ENCODE measurements around the gene UBE2D1. TPM values are rescaled to one million over a fixed set of nuclear protein-coding genes. Genes with fewer than 3 reads are reported as not detected.

Gene UBE2D1
- total and polyA plus RNA-seq, 9 of the 15 experiments (the other 6 are each of a cell fraction or from before 2014, with no cell fraction given), result 4.1 to 24.4 (median 12.3) TPM

DNA sequence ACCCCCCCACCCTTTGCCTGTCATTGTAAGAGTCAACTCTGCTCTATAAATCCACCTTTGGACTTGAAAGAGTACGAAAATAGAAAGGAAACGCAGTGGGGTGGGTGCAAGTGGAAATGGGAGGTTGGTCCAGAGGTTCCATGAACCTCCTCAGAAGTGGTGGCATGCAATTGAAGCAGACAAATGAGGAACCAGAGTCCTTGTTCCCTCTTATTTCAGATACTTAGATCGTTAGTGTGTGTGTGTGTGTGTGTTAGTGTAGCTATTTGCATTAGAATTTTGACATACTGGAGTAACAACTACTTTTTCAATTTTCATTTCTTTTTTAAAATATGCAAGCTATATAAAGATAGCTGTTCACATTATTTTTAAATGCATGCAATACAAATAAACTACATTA, 32.3 kb downstream of the UBE2D1 start (continued):
- TF ChIP-seq DACH1 (IDR thresholded peaks at IDR 0.05; ENCODE audit: partially characterized antibody), result no peak
- no peak for TF ChIP-seq THRAP3 (IDR thresholded peaks at IDR 0.05; ENCODE audit: borderline replicate concordance)
- no peak for TF ChIP-seq GTF2B (IDR thresholded peaks at IDR 0.05; ENCODE audit: extremely low read depth, insufficient read length)
- no peak for TF ChIP-seq BMI1 (IDR thresholded peaks at IDR 0.05; ENCODE audit: low read length)
- TF ChIP-seq, protein P1, sequence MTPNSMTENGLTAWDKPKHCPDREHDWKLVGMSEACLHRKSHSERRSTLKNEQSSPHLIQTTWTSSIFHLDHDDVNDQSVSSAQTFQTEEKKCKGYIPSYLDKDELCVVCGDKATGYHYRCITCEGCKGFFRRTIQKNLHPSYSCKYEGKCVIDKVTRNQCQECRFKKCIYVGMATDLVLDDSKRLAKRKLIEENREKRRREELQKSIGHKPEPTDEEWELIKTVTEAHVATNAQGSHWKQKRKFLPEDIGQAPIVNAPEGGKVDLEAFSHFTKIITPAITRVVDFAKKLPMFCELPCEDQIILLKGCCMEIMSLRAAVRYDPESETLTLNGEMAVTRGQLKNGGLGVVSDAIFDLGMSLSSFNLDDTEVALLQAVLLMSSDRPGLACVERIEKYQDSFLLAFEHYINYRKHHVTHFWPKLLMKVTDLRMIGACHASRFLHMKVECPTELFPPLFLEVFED (CRISPR knock-in tag; conservative IDR thresholded peaks at IDR 0.05), result no peak
- TF ChIP-seq ZC3H11A (IDR thresholded peaks at IDR 0.05; ENCODE audit: low read depth, low read length), result no peak
- TF ChIP-seq, protein P2, sequence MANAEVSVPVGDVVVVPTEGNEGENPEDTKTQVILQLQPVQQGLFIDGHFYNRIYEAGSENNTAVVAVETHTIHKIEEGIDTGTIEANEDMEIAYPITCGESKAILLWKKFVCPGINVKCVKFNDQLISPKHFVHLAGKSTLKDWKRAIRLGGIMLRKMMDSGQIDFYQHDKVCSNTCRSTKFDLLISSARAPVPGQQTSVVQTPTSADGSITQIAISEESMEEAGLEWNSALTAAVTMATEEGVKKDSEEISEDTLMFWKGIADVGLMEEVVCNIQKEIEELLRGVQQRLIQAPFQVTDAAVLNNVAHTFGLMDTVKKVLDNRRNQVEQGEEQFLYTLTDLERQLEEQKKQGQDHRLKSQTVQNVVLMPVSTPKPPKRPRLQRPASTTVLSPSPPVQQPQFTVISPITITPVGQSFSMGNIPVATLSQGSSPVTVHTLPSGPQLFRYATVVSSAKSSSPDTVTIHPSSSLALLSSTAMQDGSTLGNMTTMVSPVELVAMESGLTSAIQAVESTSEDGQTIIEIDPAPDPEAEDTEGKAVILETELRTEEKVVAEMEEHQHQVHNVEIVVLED (CRISPR knock-in tag; IDR thresholded peaks at IDR 0.05), result no peak

DNA sequence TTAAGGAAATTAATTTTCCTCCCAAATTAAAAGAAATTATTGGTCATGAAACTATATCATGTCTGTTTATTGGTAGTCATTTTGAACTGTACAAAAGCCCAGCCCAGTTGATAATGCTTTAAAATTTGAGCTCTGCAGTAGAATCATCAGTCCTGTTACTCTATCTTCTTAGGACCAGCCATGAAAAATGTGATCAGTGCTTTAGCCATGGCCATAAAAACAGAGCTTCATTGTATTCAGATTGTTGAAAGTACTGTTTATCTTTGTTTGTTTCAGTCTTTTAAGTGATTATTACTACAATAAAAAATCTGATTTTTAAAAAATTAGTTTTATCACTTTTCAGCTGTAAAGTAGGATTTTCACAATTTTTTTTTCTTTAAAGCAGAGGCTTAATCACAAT, 36.7 kb downstream of the UBE2D1 start:
- H3K9ac ChIP-seq (ENCODE audit: insufficient read depth in 1 of 2, low read depth in 2 of 2, low read length in 2 of 2), result no peak overlapping the region
- in situ Hi-C loops (cut with MboI), result no loop called here
- ChIA-PET CTCF (ENCODE audit: low intra/inter-chr PET ratio) (no interaction called here), POLR2A (interaction anchor here (0.7 kb wide), 1 partner anchor 15 kb away, joined by 4 read pairs; no protein-coding TSS in a partner anchor)
- TF ChIP-seq IRF1 (CRISPR knock-in tag; IDR thresholded peaks at IDR 0.05; ENCODE audit: borderline replicate concordance) (no peak), EP300 (IDR thresholded peaks at IDR 0.05; ENCODE audit: low read length) (no peak), SMAD3 (CRISPR knock-in tag; conservative IDR thresholded peaks at IDR 0.05) (no peak), YBX1 (IDR thresholded peaks at IDR 0.05) (no peak), POLR2G (IDR thresholded peaks at IDR 0.05; ENCODE audit: low read depth, low read length) (no peak), ZMIZ1 (IDR thresholded peaks at IDR 0.05; ENCODE audit: low read depth in 2 of 2, low read length in 2 of 2) (no peak), ZBTB17 (CRISPR knock-in tag; IDR thresholded peaks at IDR 0.05) (no peak)
- no peak overlapping the region for H3K4me2 ChIP-seq (ENCODE audit: insufficient read depth, low read length)
- no peak overlapping the region for H3K4me3 ChIP-seq
- no peaks in the 10 kb centered on the region for H4K20me1 ChIP-seq (replicated peaks; ENCODE audit: control insufficient read depth, insufficient read depth, low read length)
- no TSS peak for BruUV-seq (replicated peaks)
- no peak for ATAC-seq
- H3K4me1 ChIP-seq (replicated peaks in 1 of 2; ENCODE audit: control insufficient read depth in 2 of 2, insufficient read depth in 2 of 2, low read length in 2 of 2), result no peaks in the 10 kb centered on the region
- no peaks in the 10 kb centered on the region for H3K79me2 ChIP-seq (ENCODE audit: control insufficient read depth, insufficient read depth, low read length)
- no peaks in the 10 kb centered on the region for H3K9me3 ChIP-seq (replicated peaks; ENCODE audit: control insufficient read depth, insufficient read depth, low read depth, low read length)
- no peaks in the 10 kb centered on the region for H3K36me3 ChIP-seq (ENCODE audit: control insufficient read depth, insufficient read depth, low read length)
- intact Hi-C loops (cut with micrococcal nuclease), result no loop called here
- H3K27ac ChIP-seq (ENCODE audit: extremely low read depth, low read depth, low read length), result no peak overlapping the region
- FAIRE-seq, result no peak
- no peak overlapping the region for H2AFZ ChIP-seq (ENCODE audit: low read depth, low read length)
- H3K27me3 ChIP-seq (ENCODE audit: control insufficient read depth in 2 of 2, insufficient read depth in 2 of 2, low read length in 2 of 2), result no peaks in the 10 kb centered on the region
- H3K9me1 ChIP-seq (ENCODE audit: control insufficient read depth, insufficient read depth, low read length), result no peaks in the 10 kb centered on the region
- DNase-seq (ENCODE audit: extremely low read depth in 1 of 4, low spot score in 3 of 4), result no peak

Data from K562 (cell line).